A673 (cell line): Measurements from ENCODE around the gene AATF.

Source experiments
- CTCF ChIP-seq: fragments of 300-800, 200-600 bp; sonication (generic); conservative IDR thresholded peaks from 2 replicates; pipeline ENCODE4 v1.5.1; 2017; ENCODE audit warnings: low read depth, mild to moderate bottlenecking, antibody characterized with exemption, low read length, moderate library complexity, mixed read lengths
- EZH2 ChIP-seq: fragments of 200-600 bp; sonication (generic); IDR thresholded peaks from 2 replicates; pipeline ENCODE4 v1.6.1; 2017; ENCODE audit warnings: borderline replicate concordance, low read depth, mild to moderate bottlenecking, mixed read lengths, antibody characterized with exemption, low read length; ENCODE audit not compliant: poor library complexity, severe bottlenecking

- peak; percentile 93 for TF ChIP-seq EZH2
- no peak for TF ChIP-seq CTCF
These were observed 10.1 kb upstream of the AATF start for GRCh38 chr17:36938566-36939051.
